ENCODE results near the gene PCBP3. TPM values are rescaled to one million over a fixed set of nuclear protein-coding genes. Genes with fewer than 3 reads are reported as not detected.

The PCBP3 gene
- total and polyA plus RNA-seq, 12 donors = 1.7 to 15.8 (median 4.7) TPM

DNA sequence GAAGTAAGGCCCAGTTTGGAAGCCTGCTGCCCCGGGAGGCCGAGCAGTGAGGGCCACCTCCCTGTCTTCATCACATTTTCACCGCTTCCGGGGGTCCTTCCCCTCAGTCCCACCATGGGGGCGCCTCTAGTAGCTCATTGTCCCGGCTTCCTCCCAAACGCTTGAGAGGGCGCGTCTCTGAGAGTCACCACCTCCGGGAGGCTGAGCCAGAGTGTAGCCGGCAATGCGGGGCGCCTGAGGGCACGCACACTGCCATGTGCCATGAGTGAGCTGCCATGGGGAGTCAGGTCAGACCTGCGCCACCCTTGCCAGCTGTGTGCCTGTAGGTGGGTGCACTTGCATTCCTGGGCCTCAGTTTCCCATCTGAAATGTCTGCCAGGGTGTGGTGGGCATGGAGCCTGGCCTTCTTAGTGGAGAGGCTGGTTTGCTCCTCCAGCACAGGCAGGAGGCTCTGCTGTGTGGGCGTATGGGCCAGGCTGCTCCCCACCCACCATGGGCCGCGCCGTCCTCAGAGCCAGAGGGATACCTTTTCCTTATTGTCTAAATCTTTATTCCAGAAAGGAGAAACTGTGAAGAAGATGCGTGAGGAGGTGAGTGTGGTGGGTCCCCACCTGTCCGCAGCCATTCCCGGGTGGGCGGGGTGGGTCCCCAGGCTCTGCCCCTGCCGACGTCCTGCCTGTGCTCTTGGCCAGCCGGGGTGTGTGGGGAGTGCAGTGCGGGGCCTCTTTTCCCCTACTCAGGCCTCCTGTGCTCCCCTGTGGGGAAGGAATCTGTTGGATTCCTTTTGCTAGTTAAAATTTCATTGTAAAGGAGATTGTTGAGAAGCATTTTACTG is 256.7 kb downstream of the PCBP3 start:
- Histone ChIP-seq H3K27me3 (no peaks in the 10 kb centered on the region), H3K4me3 (no peak overlapping the region), H3K9me3 (replicated peaks in 1 of 3) (no peaks in the 10 kb centered on the region), H3K36me3 (replicated peaks in 1 of 2) (no peaks in the 10 kb centered on the region), H3K4me1 (replicated peaks in 1 of 2) (no peaks in the 10 kb centered on the region), H3K27ac (no peak overlapping the region)
- no peak for DNase-seq
- intact Hi-C loops (cut with DNase I) = no loop called here
- TF ChIP-seq, protein P1, sequence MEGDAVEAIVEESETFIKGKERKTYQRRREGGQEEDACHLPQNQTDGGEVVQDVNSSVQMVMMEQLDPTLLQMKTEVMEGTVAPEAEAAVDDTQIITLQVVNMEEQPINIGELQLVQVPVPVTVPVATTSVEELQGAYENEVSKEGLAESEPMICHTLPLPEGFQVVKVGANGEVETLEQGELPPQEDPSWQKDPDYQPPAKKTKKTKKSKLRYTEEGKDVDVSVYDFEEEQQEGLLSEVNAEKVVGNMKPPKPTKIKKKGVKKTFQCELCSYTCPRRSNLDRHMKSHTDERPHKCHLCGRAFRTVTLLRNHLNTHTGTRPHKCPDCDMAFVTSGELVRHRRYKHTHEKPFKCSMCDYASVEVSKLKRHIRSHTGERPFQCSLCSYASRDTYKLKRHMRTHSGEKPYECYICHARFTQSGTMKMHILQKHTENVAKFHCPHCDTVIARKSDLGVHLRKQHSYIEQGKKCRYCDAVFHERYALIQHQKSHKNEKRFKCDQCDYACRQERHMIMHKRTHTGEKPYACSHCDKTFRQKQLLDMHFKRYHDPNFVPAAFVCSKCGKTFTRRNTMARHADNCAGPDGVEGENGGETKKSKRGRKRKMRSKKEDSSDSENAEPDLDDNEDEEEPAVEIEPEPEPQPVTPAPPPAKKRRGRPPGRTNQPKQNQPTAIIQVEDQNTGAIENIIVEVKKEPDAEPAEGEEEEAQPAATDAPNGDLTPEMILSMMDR (IDR thresholded peaks at IDR 0.05) = no peak
- TF ChIP-seq POLR2A (IDR thresholded peaks at IDR 0.05) = no peak
- 89 to 93% (median 90%) methylated on average over 25 to 27 of the region's 27 CpGs for WGBS, 4 donors

DNA sequence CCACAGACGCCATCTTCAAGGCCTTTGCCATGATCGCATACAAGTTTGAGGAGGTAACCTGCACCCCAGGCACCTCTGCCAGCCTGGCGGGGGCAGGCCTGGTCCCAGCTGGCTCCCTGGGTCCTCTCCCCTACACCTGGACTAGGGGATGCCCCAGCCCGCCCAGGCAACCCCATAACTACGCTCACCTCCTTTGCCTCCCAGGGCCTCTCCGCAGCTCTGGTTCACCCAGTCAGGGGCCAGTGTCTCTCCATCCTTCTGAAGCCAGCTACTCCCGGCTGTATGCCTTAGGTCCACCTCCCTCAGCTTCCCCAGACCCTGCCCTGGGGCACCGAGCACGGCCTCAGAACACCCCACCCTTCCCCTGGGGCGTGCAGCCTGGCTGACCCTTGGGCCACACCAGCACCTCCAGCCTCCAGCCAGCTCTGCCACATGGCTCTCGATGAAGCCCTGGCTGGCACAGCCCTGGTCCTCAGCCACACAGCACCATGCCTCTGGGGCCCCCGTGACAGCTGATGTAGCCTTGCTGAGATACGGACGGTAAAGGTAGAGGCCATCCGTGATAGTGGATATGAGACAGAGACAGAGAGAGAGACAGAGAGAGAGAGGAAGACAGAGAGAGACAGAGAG is 257.7 kb downstream of the PCBP3 start:
- no peaks in the 10 kb centered on the region for H3K36me3 ChIP-seq (replicated peaks in 1 of 2)
- no peak overlapping the region for H3K4me3 ChIP-seq
- H3K9me3 ChIP-seq (replicated peaks in 1 of 3) = no peaks in the 10 kb centered on the region
- no peaks in the 10 kb centered on the region for H3K27me3 ChIP-seq
- intact Hi-C loops (cut with DNase I) = no loop called here
- no peak for DNase-seq
- H3K27ac ChIP-seq = no peak overlapping the region
- TF ChIP-seq, protein P1 (IDR thresholded peaks at IDR 0.05) = no peak
- no peak for TF ChIP-seq POLR2A (IDR thresholded peaks at IDR 0.05)
- 85 to 93% (median 87%) methylated on average over 9 to 15 of the region's 15 CpGs for WGBS, 4 donors
- H3K4me1 ChIP-seq (replicated peaks in 1 of 2) = no peaks in the 10 kb centered on the region

DNA sequence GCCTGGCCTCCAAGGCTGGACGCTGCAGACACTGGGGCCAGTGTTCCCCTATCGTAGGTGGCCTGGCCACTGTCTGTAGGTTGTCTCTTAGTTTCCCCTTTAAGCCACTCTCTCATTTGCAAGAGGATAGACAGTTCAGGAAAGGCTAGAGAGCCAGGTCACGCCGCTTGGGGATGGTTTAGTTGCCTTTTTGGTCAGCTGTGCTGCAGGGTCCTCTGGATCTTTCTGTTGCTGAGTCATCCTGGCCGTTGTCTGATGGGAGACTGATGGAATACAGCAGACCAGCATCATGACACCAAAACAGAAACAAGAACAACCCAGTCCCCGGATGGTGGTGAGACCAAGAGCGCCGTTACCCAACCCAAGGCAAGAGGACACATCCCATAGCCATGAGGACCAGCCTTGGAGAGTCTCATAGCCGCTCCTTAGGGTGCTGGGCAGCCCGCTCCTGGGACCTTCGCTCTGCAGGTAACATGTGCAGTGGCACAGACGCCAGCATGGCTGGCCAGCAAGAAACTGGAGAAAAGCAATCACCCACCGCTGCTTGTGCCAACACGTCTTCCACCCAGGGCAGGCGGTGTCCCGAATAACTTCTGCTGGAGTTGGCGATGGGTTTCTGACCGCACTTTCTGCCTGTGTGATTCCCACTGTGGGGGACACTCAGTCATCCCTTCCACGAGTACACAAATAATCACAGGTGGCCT is 258.9 kb downstream of the PCBP3 start:
- intact Hi-C loops (cut with DNase I) = no loop called here
- no peak for DNase-seq
- WGBS, 4 donors = 88 to 94% (median 91%) methylated on average over 11 to 19 of the region's 19 CpGs

More for the DNA sequence above, 258.9 kb downstream of the PCBP3 start:
- Histone ChIP-seq H3K36me3 (replicated peaks in 1 of 2) (no peaks in the 10 kb centered on the region), H3K4me1 (replicated peaks in 1 of 2) (no peaks in the 10 kb centered on the region), H3K27ac (no peak overlapping the region), H3K27me3 (no peaks in the 10 kb centered on the region), H3K9me3 (replicated peaks in 1 of 3) (no peaks in the 10 kb centered on the region), H3K4me3 (no peak overlapping the region)
- TF ChIP-seq, protein P1 (IDR thresholded peaks at IDR 0.05) = no peak
- TF ChIP-seq POLR2A (IDR thresholded peaks at IDR 0.05) = no peak
